A673 (cell line): Measurements from ENCODE around the gene GPR15.

ENCODE experiments used
- EZH2 ChIP-seq: fragments of 200-600 bp; sonication (generic); IDR thresholded peaks from 2 replicates; pipeline ENCODE4 v1.6.1; 2017; ENCODE audit warnings: borderline replicate concordance, low read depth, mild to moderate bottlenecking, mixed read lengths, antibody characterized with exemption, low read length; ENCODE audit not compliant: poor library complexity, severe bottlenecking
- TF ChIP-seq, protein P1 (sequence below): fragments of 300-800, 200-600 bp; sonication (generic); conservative IDR thresholded peaks from 2 replicates; pipeline ENCODE4 v1.5.1; 2017; ENCODE audit warnings: low read depth, mild to moderate bottlenecking, antibody characterized with exemption, low read length, moderate library complexity, mixed read lengths

DNA sequence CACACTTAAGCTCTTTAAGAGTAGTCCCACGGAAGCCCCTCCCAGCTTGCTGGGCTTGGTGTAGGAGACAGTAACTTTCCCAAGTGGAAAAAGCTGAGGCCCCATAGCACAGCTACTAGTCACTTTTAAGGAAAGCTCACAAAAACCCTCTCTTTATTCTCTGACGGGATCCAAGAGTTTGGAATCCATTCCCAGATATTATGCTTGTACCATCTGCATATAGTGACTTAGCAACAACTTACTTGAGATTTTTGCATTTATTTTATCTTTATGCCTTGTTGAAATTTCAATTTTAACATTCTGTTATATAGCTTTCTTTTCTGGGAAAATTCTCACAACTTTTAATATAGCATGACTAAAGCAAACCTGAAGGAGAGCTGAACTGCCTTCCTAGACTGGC is 19.5 kb downstream of the GPR15 start:
- TF ChIP-seq, protein P1, sequence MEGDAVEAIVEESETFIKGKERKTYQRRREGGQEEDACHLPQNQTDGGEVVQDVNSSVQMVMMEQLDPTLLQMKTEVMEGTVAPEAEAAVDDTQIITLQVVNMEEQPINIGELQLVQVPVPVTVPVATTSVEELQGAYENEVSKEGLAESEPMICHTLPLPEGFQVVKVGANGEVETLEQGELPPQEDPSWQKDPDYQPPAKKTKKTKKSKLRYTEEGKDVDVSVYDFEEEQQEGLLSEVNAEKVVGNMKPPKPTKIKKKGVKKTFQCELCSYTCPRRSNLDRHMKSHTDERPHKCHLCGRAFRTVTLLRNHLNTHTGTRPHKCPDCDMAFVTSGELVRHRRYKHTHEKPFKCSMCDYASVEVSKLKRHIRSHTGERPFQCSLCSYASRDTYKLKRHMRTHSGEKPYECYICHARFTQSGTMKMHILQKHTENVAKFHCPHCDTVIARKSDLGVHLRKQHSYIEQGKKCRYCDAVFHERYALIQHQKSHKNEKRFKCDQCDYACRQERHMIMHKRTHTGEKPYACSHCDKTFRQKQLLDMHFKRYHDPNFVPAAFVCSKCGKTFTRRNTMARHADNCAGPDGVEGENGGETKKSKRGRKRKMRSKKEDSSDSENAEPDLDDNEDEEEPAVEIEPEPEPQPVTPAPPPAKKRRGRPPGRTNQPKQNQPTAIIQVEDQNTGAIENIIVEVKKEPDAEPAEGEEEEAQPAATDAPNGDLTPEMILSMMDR = no peak
- no peak for TF ChIP-seq EZH2
